ENCODE results near the gene CDH2.

Gene CDH2

GRCh38 chr18:28039691-28040090, 137.2 kb downstream of the CDH2 start:
- DNase-seq, result no peak

DNA sequence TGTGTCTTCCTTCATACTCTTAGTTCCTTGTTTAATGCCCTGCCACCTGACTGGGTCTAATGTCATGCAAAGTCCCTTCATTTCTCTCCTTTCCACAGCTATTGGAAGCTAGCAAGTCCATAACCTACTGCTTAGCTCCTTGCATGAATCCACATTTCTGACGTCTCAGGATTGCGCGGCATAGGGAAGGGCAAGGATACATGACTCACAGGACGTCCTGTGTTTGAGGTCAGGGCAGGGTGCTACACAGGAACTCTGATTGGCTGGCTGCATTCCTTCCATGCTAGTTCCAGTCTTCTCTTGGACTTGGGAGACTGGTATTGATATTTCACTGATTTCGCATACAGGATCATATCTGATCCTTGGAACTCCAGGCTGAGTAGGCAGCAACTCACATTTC, 137.9 kb downstream of the CDH2 start:
- no peak for DNase-seq

DNA sequence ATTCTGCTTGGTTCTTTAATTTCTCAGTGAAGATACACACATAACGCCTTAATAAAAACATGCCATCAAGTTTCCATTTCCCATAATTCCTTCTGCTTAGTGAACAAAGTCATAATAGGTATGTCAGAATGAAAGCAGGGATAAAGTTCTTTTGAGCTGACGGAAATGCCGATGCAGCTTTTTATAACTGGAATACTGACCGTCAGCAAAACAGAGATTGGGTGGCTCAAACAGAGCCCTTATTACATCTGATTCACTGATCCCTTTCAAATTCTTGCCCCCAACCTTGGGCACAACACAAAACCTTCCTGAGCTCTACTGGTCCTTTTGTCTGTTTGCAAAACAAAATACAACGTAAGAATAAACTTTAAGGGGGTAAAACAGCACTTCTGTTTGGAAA, 140.4 kb downstream of the CDH2 start:
- no peak for DNase-seq

GRCh38 chr18:28034567-28034966, 142.4 kb downstream of the CDH2 start:
- DNase-seq, result no peak

DNA sequence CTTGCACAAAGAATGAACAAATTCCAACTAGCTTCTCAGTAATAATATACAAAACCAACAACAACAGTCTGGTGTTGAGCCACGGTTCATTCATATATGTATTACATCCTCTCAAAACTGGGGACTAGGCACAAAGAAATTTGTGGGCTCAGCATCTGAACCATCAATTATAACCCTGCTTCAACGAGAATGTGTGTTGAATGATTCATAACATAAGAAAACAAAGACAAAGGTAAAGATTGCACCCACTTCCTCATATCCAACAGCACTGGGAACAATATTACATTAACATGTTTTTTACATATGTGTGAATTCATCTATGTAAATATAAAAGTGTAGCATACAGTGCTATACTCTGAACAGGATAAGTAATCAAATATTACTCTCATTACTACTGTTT, 144.8 kb downstream of the CDH2 start:
- no peak for DNase-seq

DNA sequence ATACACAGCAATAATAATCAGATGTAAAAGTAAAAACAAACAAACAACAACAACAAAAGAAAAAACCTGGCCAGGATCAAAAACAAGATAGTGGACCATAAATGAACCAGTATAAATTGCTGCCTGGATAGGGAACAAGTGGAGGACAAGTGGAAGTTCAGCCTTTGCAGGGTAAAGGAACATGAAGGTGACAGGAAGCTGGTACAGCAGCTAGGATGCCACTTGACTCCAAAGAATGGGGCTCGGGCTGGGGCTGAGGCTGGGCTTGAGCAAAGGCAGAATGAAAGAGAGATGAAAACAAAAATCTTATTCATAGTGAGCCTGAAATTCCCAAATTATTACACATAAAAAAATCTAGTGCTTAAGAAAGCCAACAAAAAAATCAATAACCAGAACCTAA, 146.5 kb downstream of the CDH2 start:
- no peak for DNase-seq

DNA sequence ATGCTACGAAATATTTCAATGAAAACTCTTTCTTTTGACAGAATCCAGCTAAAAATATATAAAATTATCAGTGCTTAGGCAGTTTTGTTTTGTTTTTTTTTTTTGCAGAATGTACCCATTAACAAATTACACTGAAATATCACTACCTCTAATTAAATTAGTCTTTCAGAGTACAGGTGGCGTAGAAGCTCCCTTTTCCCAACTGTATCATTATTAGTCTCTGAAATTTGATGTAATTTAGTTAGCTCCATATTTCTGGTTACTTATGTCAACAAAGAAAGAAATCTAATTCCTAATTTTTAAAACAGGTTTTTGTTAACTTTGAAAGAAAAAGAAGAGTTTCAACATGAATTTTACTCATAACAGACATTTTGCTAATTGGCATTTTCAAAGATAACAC, 149.2 kb downstream of the CDH2 start:
- no peak for DNase-seq

DNA sequence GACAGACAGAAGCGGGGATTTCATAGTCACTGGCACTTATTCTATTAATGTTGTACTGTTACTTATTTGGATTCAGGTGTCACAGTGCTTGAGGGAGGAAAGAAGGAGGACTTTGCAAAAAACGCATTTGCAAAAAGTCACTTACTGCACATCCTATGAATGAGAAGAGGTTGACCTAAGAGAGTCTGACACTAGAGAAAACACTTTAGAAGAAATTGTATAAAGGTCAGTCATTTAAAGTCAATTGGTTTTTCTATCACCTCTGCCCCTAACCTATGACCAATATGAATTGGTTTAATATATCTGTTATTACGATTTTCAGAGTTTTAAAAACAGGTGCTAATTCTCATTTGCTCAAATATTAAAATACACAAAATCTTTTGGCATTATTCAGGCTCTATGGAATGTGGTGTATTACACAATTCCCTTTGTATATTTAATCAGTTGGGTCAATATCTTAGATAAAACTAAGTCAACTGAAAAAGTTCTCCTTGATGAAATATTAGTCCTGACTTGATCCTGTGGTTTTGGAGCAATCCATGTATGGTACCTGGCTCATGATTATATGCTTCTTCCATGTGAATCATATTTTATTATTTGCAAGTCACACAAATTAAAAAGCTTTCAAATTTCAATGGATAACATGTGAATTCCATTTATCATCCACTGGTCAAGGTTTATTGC, 157.4 kb downstream of the CDH2 start:
- no peak for DNase-seq

DNA sequence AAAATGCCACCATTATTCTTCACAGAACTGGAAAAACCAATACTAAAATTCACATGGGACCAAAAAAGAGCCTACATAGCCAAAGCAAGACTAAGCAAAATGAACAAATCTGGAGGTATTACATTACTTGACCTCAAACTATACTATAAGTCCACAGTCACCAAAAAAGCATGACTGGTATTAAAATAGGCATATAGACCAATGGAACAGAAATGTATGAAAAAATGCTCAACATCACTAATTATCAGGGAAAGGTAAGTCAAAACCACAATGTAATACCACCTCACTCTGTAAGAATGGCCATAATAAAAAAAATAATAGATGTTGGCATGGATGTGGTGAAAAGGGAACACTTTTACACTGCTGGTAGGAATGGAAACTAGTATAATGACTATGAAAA, 158.6 kb downstream of the CDH2 start:
- DNase-seq, result no peak

DNA sequence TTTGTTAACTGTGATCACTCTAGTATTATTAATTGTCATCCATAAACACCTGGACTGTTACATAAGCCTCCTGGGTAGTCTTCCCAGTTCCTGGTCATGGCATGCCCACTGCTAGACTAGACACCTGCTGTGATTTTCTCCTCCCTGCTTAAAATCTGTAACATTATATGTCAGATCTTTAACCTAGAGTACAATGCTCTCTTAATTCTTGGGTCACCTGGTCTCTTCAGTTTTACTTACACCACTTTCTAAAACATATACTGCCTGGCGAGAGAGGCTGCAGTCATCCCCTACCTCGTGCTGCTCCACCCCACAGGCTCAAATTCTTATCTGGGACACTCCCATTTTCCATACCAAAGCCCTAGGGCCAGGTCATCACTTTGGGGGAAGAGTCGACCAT, 161.3 kb downstream of the CDH2 start:
- DNase-seq, result no peak

- DNase-seq, result no peak
Measured at GRCh38 chr18:28013066-28013465, 163.9 kb downstream of the CDH2 start.

GRCh38 chr18:28012336-28012735, 164.6 kb downstream of the CDH2 start:
- no peak for DNase-seq

DNA sequence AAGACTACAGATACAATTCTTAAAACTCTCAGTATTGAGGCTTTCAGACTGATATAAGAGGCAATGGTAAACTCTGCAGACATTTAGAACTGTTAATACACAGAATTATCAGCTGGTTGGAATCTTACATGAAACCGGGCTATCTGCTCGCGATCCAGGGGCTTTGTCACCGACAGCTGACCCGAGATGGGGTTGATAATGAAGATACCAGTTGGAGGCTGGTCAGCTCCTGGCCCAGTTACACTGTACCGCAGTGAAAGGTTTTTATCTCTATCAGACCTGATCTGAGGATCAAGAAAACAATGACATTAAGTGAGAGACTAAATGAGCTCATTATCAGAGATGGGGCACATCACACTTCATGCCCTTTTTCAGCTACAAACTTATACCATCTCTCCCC, 167.3 kb downstream of the CDH2 start:
- DNase-seq, result no peak

GRCh38 chr18:28007841-28008240, 169.1 kb downstream of the CDH2 start:
- no peak for DNase-seq

GRCh38 chr18:28005164-28005563, 171.8 kb downstream of the CDH2 start:
- DNase-seq, result no peak

DNA sequence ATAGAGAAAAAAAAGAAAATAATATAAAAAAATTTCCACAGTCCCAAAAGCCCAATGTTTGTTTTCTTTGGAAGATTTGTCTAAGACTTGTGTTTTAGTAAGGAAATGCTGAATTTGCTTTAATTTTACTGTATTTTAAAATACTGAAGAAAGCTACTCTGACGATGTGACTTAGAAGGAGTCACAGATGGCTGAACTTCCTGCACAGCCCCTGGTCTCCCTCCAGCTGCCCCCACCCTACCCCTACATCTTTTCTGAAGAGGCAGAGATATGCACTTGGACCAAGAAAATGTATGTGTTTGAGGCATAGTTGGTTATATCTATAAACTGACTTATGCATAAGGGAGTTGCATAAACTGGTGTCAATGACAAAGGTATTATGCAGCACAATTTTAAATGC, 172.3 kb downstream of the CDH2 start:
- no peak for DNase-seq

- DNase-seq, result no peak
Measured at GRCh38 chr18:28003451-28003850, 173.5 kb downstream of the CDH2 start.

DNA sequence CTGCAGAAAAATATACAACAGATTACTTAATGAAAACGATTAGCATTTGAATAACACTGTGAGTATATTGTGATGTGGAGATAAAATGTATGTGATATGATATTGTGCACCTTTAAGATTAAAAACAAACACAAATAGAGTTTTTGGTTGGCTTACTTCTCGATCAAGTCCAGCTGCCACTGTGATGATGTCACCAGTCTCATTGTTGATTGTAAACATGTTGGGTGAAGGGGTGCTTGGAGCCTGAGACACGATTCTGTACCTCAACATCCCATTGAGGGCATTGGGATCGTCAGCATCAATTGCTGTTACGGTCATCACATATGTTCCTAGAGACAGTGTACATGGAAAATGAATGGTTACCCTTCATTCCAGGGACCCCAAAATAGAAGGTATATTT, 174.1 kb downstream of the CDH2 start:
- DNase-seq, result no peak

DNA sequence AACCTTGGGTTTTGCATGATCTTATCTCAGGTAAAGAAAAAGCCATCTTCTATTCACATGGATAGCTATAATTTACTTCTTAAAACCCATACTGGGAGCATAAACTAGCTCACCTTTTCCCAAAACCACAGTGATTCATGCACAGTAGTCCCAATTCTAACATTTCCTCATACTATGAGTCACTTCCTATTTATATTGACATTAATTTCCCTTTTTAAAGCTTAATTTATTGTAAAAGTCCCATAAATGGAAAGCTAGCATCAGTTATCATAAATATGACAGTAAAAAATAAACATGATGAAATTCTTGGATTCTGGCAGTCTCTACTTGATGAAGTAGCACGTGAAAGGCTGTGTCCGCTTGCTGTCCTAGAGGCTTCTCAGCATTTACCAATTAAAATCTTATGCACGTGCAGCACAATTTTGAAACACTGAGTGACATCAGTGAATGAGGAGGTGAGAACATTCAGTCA, 180.1 kb downstream of the CDH2 start:
- no peak for DNase-seq

DNA sequence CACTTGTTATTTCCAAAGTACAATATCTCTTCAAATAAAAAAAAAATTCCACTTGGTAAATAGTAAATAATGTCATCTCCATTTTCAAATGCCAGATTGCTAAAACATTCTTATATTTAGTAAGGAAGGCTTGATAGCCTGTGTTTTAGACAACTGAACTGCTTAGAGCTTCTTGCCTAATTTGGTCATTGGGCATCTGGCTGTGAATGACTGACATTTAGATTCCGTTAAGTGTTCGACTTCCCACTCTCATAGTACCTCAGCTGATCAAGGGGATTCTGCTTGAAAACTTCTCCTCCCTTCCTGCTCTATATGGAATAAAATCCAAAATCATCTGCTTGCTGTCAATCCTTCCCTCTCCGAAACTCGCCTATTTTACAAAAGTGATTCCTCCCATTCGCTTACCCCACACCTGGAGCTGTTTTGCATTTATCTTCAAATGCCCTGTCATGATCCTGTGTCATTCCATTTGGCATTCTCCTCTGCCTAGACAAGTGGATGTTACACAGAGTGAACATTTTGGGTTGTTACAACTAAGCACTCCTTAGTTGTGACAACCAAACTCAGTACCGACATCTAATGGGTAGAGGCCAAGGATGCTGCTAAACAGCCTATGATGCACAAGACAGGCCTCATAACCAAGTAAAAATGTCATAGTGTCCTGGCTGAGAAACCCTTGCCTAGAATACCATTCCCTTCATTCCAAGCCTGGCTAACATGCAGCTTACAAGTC, 181.0 kb downstream of the CDH2 start:
- no peak for DNase-seq

- no peak for DNase-seq
Measured at GRCh38 chr18:27994571-27994970, 182.4 kb downstream of the CDH2 start.

- no peak for DNase-seq
Measured at GRCh38 chr18:27991391-27991790, 185.5 kb downstream of the CDH2 start.

DNA sequence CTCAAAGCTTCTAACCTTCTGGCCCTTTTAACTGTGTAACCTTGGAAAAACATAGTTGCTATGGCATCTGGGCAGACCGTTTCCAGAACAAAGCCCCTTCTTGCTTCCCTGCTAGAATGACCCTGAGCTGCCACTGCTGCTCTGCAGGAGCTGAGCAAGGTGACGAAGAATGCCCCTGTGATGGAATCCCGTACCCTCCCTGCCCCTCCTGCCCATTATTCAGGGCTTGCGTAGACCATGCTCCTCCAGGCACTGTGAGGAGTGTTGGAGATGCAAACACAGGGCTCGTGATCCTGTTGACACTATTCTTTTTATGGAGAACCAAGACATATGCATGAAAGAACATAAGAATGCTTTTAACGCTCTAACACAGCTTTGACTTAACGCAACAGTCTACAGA, 191.1 kb downstream of the CDH2 start:
- no peak for DNase-seq

DNA sequence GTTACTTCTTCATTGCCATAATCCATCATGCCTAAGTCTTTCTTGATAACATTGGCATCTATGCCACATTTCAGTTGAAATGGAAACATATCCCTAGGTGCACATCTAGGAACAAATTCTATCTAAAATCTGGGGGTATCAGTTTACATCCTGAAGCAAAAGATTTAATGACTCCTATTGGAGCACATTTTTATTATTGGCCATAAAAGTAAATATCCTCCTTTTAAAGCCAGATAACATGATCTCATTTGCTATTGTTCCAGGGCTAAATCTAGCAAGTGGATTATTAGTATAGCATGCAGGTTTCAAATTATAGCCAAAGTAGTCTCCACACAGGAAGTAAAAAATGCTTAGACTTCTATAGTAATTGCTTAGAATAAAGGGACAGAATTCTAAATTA, 193.2 kb downstream of the CDH2 start:
- DNase-seq, result no peak

All from stimulated activated CD4-positive, alpha-beta T cell treated with anti-CD3 and anti-CD28 coated beads, Interleukin-4, amount 100 ng/mL, for 24 hours (primary cell).